PFSK-1 (cell line): ENCODE data around the gene SKIC3.

Experiments used
- FOXP2 ChIP-seq: optimal IDR thresholded peaks from 2 replicates; pipeline ENCODE3; 2011; ENCODE audit warnings: borderline replicate concordance, control low read depth, inconsistent platforms; ENCODE audit not compliant: insufficient read depth; ENCODE audit errors: extremely low read length, extremely low read depth
- POLR2AphosphoS5 ChIP-seq: IDR thresholded peaks from 2 replicates; pipeline ENCODE4 v1.6.1; 2012; ENCODE audit warnings: low read depth, mild to moderate bottlenecking, control low read depth, low read length, moderate library complexity
- SIN3A ChIP-seq: IDR thresholded peaks from 2 replicates; pipeline ENCODE4 v1.6.1; 2012; ENCODE audit warnings: mild to moderate bottlenecking, low read length, moderate library complexity, borderline replicate concordance; ENCODE audit not compliant: insufficient read depth
- TAF1 ChIP-seq: IDR thresholded peaks from 2 replicates; pipeline ENCODE4 v1.6.1; 2012; ENCODE audit warnings: low read length, control low read depth, borderline replicate concordance; ENCODE audit not compliant: insufficient read depth
- TF ChIP-seq, protein P1 (sequence below), 2 experiments: IDR thresholded peaks; 2 replicates each; pipeline versions ENCODE4 v1.6.1 to v1.8.0; 2011 to 2012; ENCODE audit warnings: low read depth in 2 of 2, low read length in 2 of 2, control low read depth in 1 of 2, inconsistent platforms in 1 of 2, mild to moderate bottlenecking in 1 of 2, moderate library complexity in 1 of 2; ENCODE audit not compliant: insufficient read depth in 1 of 2

- no peak for TF ChIP-seq POLR2AphosphoS5
- TF ChIP-seq TAF1 = no peak
- TF ChIP-seq FOXP2 = no peak
- TF ChIP-seq, protein P1, sequence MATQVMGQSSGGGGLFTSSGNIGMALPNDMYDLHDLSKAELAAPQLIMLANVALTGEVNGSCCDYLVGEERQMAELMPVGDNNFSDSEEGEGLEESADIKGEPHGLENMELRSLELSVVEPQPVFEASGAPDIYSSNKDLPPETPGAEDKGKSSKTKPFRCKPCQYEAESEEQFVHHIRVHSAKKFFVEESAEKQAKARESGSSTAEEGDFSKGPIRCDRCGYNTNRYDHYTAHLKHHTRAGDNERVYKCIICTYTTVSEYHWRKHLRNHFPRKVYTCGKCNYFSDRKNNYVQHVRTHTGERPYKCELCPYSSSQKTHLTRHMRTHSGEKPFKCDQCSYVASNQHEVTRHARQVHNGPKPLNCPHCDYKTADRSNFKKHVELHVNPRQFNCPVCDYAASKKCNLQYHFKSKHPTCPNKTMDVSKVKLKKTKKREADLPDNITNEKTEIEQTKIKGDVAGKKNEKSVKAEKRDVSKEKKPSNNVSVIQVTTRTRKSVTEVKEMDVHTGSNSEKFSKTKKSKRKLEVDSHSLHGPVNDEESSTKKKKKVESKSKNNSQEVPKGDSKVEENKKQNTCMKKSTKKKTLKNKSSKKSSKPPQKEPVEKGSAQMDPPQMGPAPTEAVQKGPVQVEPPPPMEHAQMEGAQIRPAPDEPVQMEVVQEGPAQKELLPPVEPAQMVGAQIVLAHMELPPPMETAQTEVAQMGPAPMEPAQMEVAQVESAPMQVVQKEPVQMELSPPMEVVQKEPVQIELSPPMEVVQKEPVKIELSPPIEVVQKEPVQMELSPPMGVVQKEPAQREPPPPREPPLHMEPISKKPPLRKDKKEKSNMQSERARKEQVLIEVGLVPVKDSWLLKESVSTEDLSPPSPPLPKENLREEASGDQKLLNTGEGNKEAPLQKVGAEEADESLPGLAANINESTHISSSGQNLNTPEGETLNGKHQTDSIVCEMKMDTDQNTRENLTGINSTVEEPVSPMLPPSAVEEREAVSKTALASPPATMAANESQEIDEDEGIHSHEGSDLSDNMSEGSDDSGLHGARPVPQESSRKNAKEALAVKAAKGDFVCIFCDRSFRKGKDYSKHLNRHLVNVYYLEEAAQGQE (IDR thresholded peaks at IDR 0.05; ENCODE audit: insufficient read depth in 1 of 2, low read depth in 2 of 2, low read length in 2 of 2) = no peak
- no peak for TF ChIP-seq SIN3A
Observed at GRCh38 chr5:95531491-95531890, 23.3 kb downstream of the SKIC3 start.
